ENCODE measurements around the gene MYOM1.

The MYOM1 gene

GRCh38 chr18:3248062-3248657 is 28.4 kb upstream of the MYOM1 start:
- TF ChIP-seq EZH2phosphoT487 (IDR thresholded peaks at IDR 0.05; ENCODE audit: low read depth) (no peak), CTCF (IDR thresholded peaks at IDR 0.05; ENCODE audit: low read depth, low read length) (no peak)
- H3K36me3 ChIP-seq (replicated peaks; ENCODE audit: low read depth, low read length): peaks cover 16% of the 10 kb centered on the region
- H3K4me1 ChIP-seq (ENCODE audit: low read length): peaks cover 31% of the 10 kb centered on the region
- no peak overlapping the region for H2AFZ ChIP-seq (ENCODE audit: low read depth, low read length)
- H3K9ac ChIP-seq (ENCODE audit: low read length): peak overlapping the region; percentile 96
- peaks cover 40% of the 10 kb centered on the region for H4K20me1 ChIP-seq (ENCODE audit: insufficient read depth, low read length)
- H3K27me3 ChIP-seq (ENCODE audit: low read depth, low read length): no peaks in the 10 kb centered on the region
- peak overlapping the region; percentile 80 for H3K4me2 ChIP-seq (ENCODE audit: low read length)
- peak overlapping the region; percentile 97 for H3K4me3 ChIP-seq (ENCODE audit: low read length)
- H3K79me2 ChIP-seq (ENCODE audit: low read length): peaks cover 61% of the 10 kb centered on the region
- H3K27ac ChIP-seq (ENCODE audit: low read length): peak overlapping the region; percentile 88
- H3K9me3 ChIP-seq (ENCODE audit: insufficient read depth, low read length): no peaks in the 10 kb centered on the region

- Histone ChIP-seq H3K36me3 (replicated peaks; ENCODE audit: low read depth, low read length) (peaks cover 11% of the 10 kb centered on the region), H3K27me3 (ENCODE audit: low read depth, low read length) (no peaks in the 10 kb centered on the region), H2AFZ (ENCODE audit: low read depth, low read length) (peak within 1 kb of the TSS; percentile 90), H3K4me2 (ENCODE audit: low read length) (peak within 1 kb of the TSS; percentile 85), H3K4me3 (ENCODE audit: low read length) (peak within 1 kb of the TSS; percentile 97), H3K4me1 (ENCODE audit: low read length) (peaks cover 31% of the 10 kb centered on the region), H3K9me3 (ENCODE audit: insufficient read depth, low read length) (no peaks in the 10 kb centered on the region), H3K79me2 (ENCODE audit: low read length) (peaks cover 53% of the 10 kb centered on the region), H4K20me1 (ENCODE audit: insufficient read depth, low read length) (peaks cover 32% of the 10 kb centered on the region), H3K9ac (ENCODE audit: low read length) (peak within 1 kb of the TSS; percentile 96), H3K27ac (ENCODE audit: low read length) (peak within 1 kb of the TSS; percentile 88)
- TF ChIP-seq CTCF (IDR thresholded peaks at IDR 0.05; ENCODE audit: low read depth, low read length): no peak
- no peak for TF ChIP-seq EZH2phosphoT487 (IDR thresholded peaks at IDR 0.05; ENCODE audit: low read depth)
These were observed 27.7 kb upstream of the MYOM1 start, which contains the start of gene MYL12A for GRCh38 chr18:3247240-3248061. Gene MYL12A, plus strand, starts transcription at chr18:3247801. Its CDS starts 5,447 bp downstream, at chr18:3253248.

- Histone ChIP-seq H3K9ac (ENCODE audit: low read length) (peak overlapping the region; percentile 96), H3K36me3 (replicated peaks; ENCODE audit: low read depth, low read length) (peaks cover 7% of the 10 kb centered on the region), H3K4me3 (ENCODE audit: low read length) (peak overlapping the region; percentile 97), H4K20me1 (ENCODE audit: insufficient read depth, low read length) (peaks cover 26% of the 10 kb centered on the region), H3K27me3 (ENCODE audit: low read depth, low read length) (no peaks in the 10 kb centered on the region), H3K4me2 (ENCODE audit: low read length) (peak overlapping the region; percentile 85), H3K79me2 (ENCODE audit: low read length) (peaks cover 46% of the 10 kb centered on the region), H3K9me3 (ENCODE audit: insufficient read depth, low read length) (no peaks in the 10 kb centered on the region), H2AFZ (ENCODE audit: low read depth, low read length) (peak overlapping the region; percentile 66), H3K27ac (ENCODE audit: low read length) (peak overlapping the region; percentile 88), H3K4me1 (ENCODE audit: low read length) (peaks cover 31% of the 10 kb centered on the region)
- TF ChIP-seq EZH2phosphoT487 (IDR thresholded peaks at IDR 0.05; ENCODE audit: low read depth): no peak
- no peak for TF ChIP-seq CTCF (IDR thresholded peaks at IDR 0.05; ENCODE audit: low read depth, low read length)
These were observed 27.0 kb upstream of the MYOM1 start for GRCh38 chr18:3246635-3247239.

Data from OCI-LY3 (cell line).